SU-DHL-6 (cell line): ENCODE results near the gene SLC39A9.

Source experiments
- H2AFZ ChIP-seq: fragments of 200-600 bp; sonication (generic); 2 replicates; pipeline ENCODE4 v1.6.1; 2014; ENCODE audit warnings: low read depth, mild to moderate bottlenecking, moderate library complexity, mixed read lengths, antibody characterized with exemption, low read length; ENCODE audit not compliant: severe bottlenecking
- H3F3A ChIP-seq: fragments of 200-600 bp; shearing (Covaris generic); 2 replicates; pipeline ENCODE4 v1.6.0; 2016; ENCODE audit warnings: antibody characterized with exemption, mild to moderate bottlenecking; ENCODE audit not compliant: insufficient read depth
- H3K27ac ChIP-seq: fragments of 200-600 bp; sonication (generic); 2 replicates; pipeline ENCODE4 v1.5.1; 2016; ENCODE audit warnings: low read depth, mild to moderate bottlenecking, low read length, moderate library complexity, mixed read lengths
- H3K27me3 ChIP-seq: fragments of 200-600 bp; sonication (generic), shearing (Covaris generic); 2 replicates; pipeline ENCODE4 v1.6.0; 2014; ENCODE audit warnings: mild to moderate bottlenecking, low read length
- H3K36me3 ChIP-seq: fragments of 200-600 bp; sonication (generic); 2 replicates; pipeline ENCODE4 v1.6.1; 2014; ENCODE audit warnings: mild to moderate bottlenecking, low read length, mixed read lengths
- H3K4me2 ChIP-seq: fragments of 300-600, 200-600 bp; shearing (Covaris generic), sonication (generic); 2 replicates; pipeline ENCODE4 v1.6.0; 2014; ENCODE audit warnings: low read length, low read depth, mild to moderate bottlenecking; ENCODE audit not compliant: poor library complexity, severe bottlenecking
- H3K4me3 ChIP-seq: fragments of 200-600 bp; sonication (generic); 2 replicates; pipeline ENCODE4 v1.5.1; 2014; ENCODE audit warnings: antibody characterized with exemption, low read length, mild to moderate bottlenecking, mixed read lengths; ENCODE audit not compliant: insufficient read depth, poor library complexity, severe bottlenecking
- H3K79me2 ChIP-seq: fragments of 200-600 bp; sonication (generic); 2 replicates; pipeline ENCODE4 v1.6.1; 2014; ENCODE audit warnings: mild to moderate bottlenecking, low read length, moderate library complexity; ENCODE audit not compliant: insufficient read depth
- H3K9ac ChIP-seq: fragments of 200-600 bp; sonication (generic); 2 replicates; pipeline ENCODE4 v1.7.0; 2014; ENCODE audit warnings: mild to moderate bottlenecking, low read length
- H3K9me2 ChIP-seq: fragments of 200-600 bp; sonication (generic); replicated peaks from 2 replicates; pipeline ENCODE4 v1.6.1; 2014; ENCODE audit warnings: low read length; ENCODE audit not compliant: insufficient read depth
- H3K9me3 ChIP-seq: fragments of 200-600 bp; sonication (generic); 2 replicates; pipeline ENCODE4 v1.6.1; 2014; ENCODE audit warnings: low read length, mixed read lengths; ENCODE audit not compliant: insufficient read depth
- H4K20me1 ChIP-seq: fragments of 200-600 bp; sonication (generic); 2 replicates; pipeline ENCODE4 v1.6.1; 2014; ENCODE audit warnings: low read depth, mild to moderate bottlenecking, antibody characterized with exemption, low read length, moderate library complexity, mixed read lengths
- CTCF ChIP-seq: fragments of 200-600 bp; sonication (generic); IDR thresholded peaks from one replicate; pipeline ENCODE4 v1.5.1; 2017; ENCODE audit warnings: antibody characterized with exemption, mild to moderate bottlenecking, low read length, moderate library complexity; ENCODE audit not compliant: insufficient read depth, poor library complexity, severe bottlenecking
- EZH2phosphoT487 ChIP-seq: fragments of 200-600 bp; sonication (generic), shearing (Covaris generic); conservative IDR thresholded peaks from 2 replicates; pipeline ENCODE4 v1.6.1; 2018; ENCODE audit warnings: mild to moderate bottlenecking, antibody characterized with exemption, low read length, moderate library complexity, mixed read lengths

The SLC39A9 gene

GRCh38 chr14:69430306-69430939, 31.9 kb downstream of the SLC39A9 start:
- H3F3A ChIP-seq = no peaks in the 10 kb centered on the region; the same call in 1 of the 2 replicates
- no peak overlapping the region for H2AFZ ChIP-seq
- no peaks in the 10 kb centered on the region for H3K9me2 ChIP-seq
- H3K27me3 ChIP-seq = no peaks in the 10 kb centered on the region
- TF ChIP-seq EZH2phosphoT487 (no peak), CTCF (no peak)
- no peaks in the 10 kb centered on the region for H4K20me1 ChIP-seq
- H3K9ac ChIP-seq = no peak overlapping the region
- no peaks in the 10 kb centered on the region for H3K9me3 ChIP-seq
- peaks cover 3% of the 10 kb centered on the region for H3K36me3 ChIP-seq
- H3K4me2 ChIP-seq = no peak overlapping the region
- peaks cover 17% of the 10 kb centered on the region for H3K79me2 ChIP-seq
- no peak overlapping the region for H3K4me3 ChIP-seq
- no peak overlapping the region for H3K27ac ChIP-seq

GRCh38 chr14:69432364-69432763, 33.9 kb downstream of the SLC39A9 start:
- no peaks in the 10 kb centered on the region for H3K27me3 ChIP-seq
- TF ChIP-seq EZH2phosphoT487 (no peak), CTCF (no peak)
- no peak overlapping the region for H3K9ac ChIP-seq
- H3F3A ChIP-seq = no peaks in the 10 kb centered on the region; the same call in 1 of the 2 replicates
- H4K20me1 ChIP-seq = no peaks in the 10 kb centered on the region
- H3K27ac ChIP-seq = no peak overlapping the region
- no peaks in the 10 kb centered on the region for H3K9me2 ChIP-seq
- no peak overlapping the region for H2AFZ ChIP-seq
- H3K4me2 ChIP-seq = no peak overlapping the region
- H3K79me2 ChIP-seq = peaks cover 29% of the 10 kb centered on the region
- no peak overlapping the region for H3K4me3 ChIP-seq
- no peaks in the 10 kb centered on the region for H3K9me3 ChIP-seq
- peaks cover 2% of the 10 kb centered on the region; the same call in 1 of the 2 replicates for H3K36me3 ChIP-seq

GRCh38 chr14:69439521-69440270, 41.2 kb downstream of the SLC39A9 start:
- no peak overlapping the region for H3K27ac ChIP-seq
- no peaks in the 10 kb centered on the region; the same call in 1 of the 2 replicates for H3F3A ChIP-seq
- no peaks in the 10 kb centered on the region for H3K27me3 ChIP-seq
- H3K9ac ChIP-seq = no peak overlapping the region
- no peaks in the 10 kb centered on the region for H3K9me2 ChIP-seq
- H2AFZ ChIP-seq = no peak overlapping the region
- H4K20me1 ChIP-seq = no peaks in the 10 kb centered on the region
- no peaks in the 10 kb centered on the region for H3K36me3 ChIP-seq
- TF ChIP-seq CTCF (no peak), EZH2phosphoT487 (no peak)
- H3K9me3 ChIP-seq = no peaks in the 10 kb centered on the region
- H3K4me2 ChIP-seq = no peak overlapping the region
- peaks cover 22% of the 10 kb centered on the region for H3K79me2 ChIP-seq
- H3K4me3 ChIP-seq = no peak overlapping the region
